Coronary artery (tissue), 2 donors: ENCODE measurements around the gene SYMPK.

Source experiments
- DNase-seq: peaks from one replicate; pipeline ENCODE4 v3.0.0-alpha.2; 2017; ENCODE audit warnings: low spot score
- H3K27ac ChIP-seq, 2 donors: fragments of 200-600 bp; sonication (generic); one replicate each; pipeline ENCODE4 v1.5.1; 2016 to 2019
- H3K4me3 ChIP-seq: fragments of 200-600 bp; sonication (generic); 2 replicates; pipeline ENCODE4 v1.5.1; 2016; ENCODE audit warnings: mild to moderate bottlenecking, moderate library complexity
- CTCF ChIP-seq: fragments of 200-600 bp; sonication (generic); IDR thresholded peaks from one replicate; pipeline ENCODE4 v1.5.1; 2019; ENCODE audit warnings: antibody characterized with exemption

The SYMPK gene

GRCh38 chr19:45823182-45823581, 39.8 kb downstream of the SYMPK start:
- H3K27ac ChIP-seq: no peak overlapping the region
- no peak overlapping the region for H3K4me3 ChIP-seq
- no peak for DNase-seq
- no peak for TF ChIP-seq CTCF

- no peak for TF ChIP-seq CTCF
- Histone ChIP-seq H3K4me3 (no peak overlapping the region), H3K27ac (no peak overlapping the region)
- DNase-seq: no peak
Measured at GRCh38 chr19:45822716-45823115, 40.2 kb downstream of the SYMPK start.

- no peak for DNase-seq
- Histone ChIP-seq H3K4me3 (no peak overlapping the region), H3K27ac (no peak overlapping the region)
- TF ChIP-seq CTCF: no peak
Measured at GRCh38 chr19:45821570-45821969, 41.4 kb downstream of the SYMPK start.

- no peak for DNase-seq
- no peak for TF ChIP-seq CTCF
- Histone ChIP-seq H3K4me3 (no peak overlapping the region), H3K27ac (no peak overlapping the region)
Measured at GRCh38 chr19:45821103-45821521, 41.8 kb downstream of the SYMPK start.

GRCh38 chr19:45820413-45821102, 42.4 kb downstream of the SYMPK start:
- H3K4me3 ChIP-seq: no peak overlapping the region
- H3K27ac ChIP-seq: no peak overlapping the region
- TF ChIP-seq CTCF: no peak
- no peak for DNase-seq

GRCh38 chr19:45819769-45820168, 43.2 kb downstream of the SYMPK start:
- DNase-seq: no peak
- TF ChIP-seq CTCF: no peak
- H3K4me3 ChIP-seq: no peak overlapping the region
- no peak overlapping the region for H3K27ac ChIP-seq

GRCh38 chr19:45817725-45818301, 45.1 kb downstream of the SYMPK start:
- no peak for DNase-seq
- Histone ChIP-seq H3K4me3 (no peak overlapping the region), H3K27ac (no peak overlapping the region)
- TF ChIP-seq CTCF: no peak
